ENCODE results near the gene INSM2.

Gene INSM2

GRCh38 chr14:35565871-35566464 lies 32.0 kb downstream of the INSM2 start:
- H3K4me1 ChIP-seq (ENCODE audit: insufficient read depth, low read length) = no peaks in the 10 kb centered on the region

GRCh38 chr14:35571598-35571997 lies 37.6 kb downstream of the INSM2 start:
- Histone ChIP-seq H3K4me1 (ENCODE audit: insufficient read depth, low read length) (no peaks in the 10 kb centered on the region), H3K4me3 (ENCODE audit: low read length) (no peak overlapping the region), H3K36me3 (ENCODE audit: insufficient read depth, low read length) (peaks cover 2% of the 10 kb centered on the region), H2AFZ (ENCODE audit: low read depth, low read length) (no peak overlapping the region), H3K9me3 (ENCODE audit: low read length) (no peaks in the 10 kb centered on the region), H3K27me3 (ENCODE audit: insufficient read depth, low read length) (no peaks in the 10 kb centered on the region)

More at GRCh38 chr14:35565871-35566464, 32.0 kb downstream of the INSM2 start:
- H3K4me3 ChIP-seq (ENCODE audit: low read length) = no peak overlapping the region
- no peaks in the 10 kb centered on the region for H3K27me3 ChIP-seq (ENCODE audit: insufficient read depth, low read length)
- H3K36me3 ChIP-seq (ENCODE audit: insufficient read depth, low read length) = peaks cover 2% of the 10 kb centered on the region
- no peak overlapping the region for H2AFZ ChIP-seq (ENCODE audit: low read depth, low read length)
- H3K9me3 ChIP-seq (ENCODE audit: low read length) = no peaks in the 10 kb centered on the region

GRCh38 chr14:35573911-35574310 lies 39.9 kb downstream of the INSM2 start:
- no peaks in the 10 kb centered on the region for H3K27me3 ChIP-seq (ENCODE audit: insufficient read depth, low read length)
- no peaks in the 10 kb centered on the region for H3K9me3 ChIP-seq (ENCODE audit: low read length)
- no peak overlapping the region for H3K4me3 ChIP-seq (ENCODE audit: low read length)
- no peaks in the 10 kb centered on the region for H3K36me3 ChIP-seq (ENCODE audit: insufficient read depth, low read length)
- H2AFZ ChIP-seq (ENCODE audit: low read depth, low read length) = no peak overlapping the region
- H3K4me1 ChIP-seq (ENCODE audit: insufficient read depth, low read length) = no peaks in the 10 kb centered on the region

- Histone ChIP-seq H3K9me3 (ENCODE audit: low read length) (no peaks in the 10 kb centered on the region), H2AFZ (ENCODE audit: low read depth, low read length) (no peak overlapping the region), H3K36me3 (ENCODE audit: insufficient read depth, low read length) (no peaks in the 10 kb centered on the region), H3K4me3 (ENCODE audit: low read length) (no peak overlapping the region), H3K27me3 (ENCODE audit: insufficient read depth, low read length) (no peaks in the 10 kb centered on the region), H3K4me1 (ENCODE audit: insufficient read depth, low read length) (no peaks in the 10 kb centered on the region)
Observed at GRCh38 chr14:35576260-35576659, 42.3 kb downstream of the INSM2 start.

- Histone ChIP-seq H3K4me3 (ENCODE audit: low read length) (no peak overlapping the region), H3K27me3 (ENCODE audit: insufficient read depth, low read length) (no peaks in the 10 kb centered on the region), H3K4me1 (ENCODE audit: insufficient read depth, low read length) (no peaks in the 10 kb centered on the region), H2AFZ (ENCODE audit: low read depth, low read length) (no peak overlapping the region), H3K36me3 (ENCODE audit: insufficient read depth, low read length) (no peaks in the 10 kb centered on the region), H3K9me3 (ENCODE audit: low read length) (no peaks in the 10 kb centered on the region)
Observed at GRCh38 chr14:35576856-35577255, 42.9 kb downstream of the INSM2 start.

- Histone ChIP-seq H3K36me3 (ENCODE audit: insufficient read depth, low read length) (no peaks in the 10 kb centered on the region), H3K4me3 (ENCODE audit: low read length) (no peak overlapping the region), H3K9me3 (ENCODE audit: low read length) (peaks cover 3% of the 10 kb centered on the region), H3K27me3 (ENCODE audit: insufficient read depth, low read length) (no peaks in the 10 kb centered on the region), H2AFZ (ENCODE audit: low read depth, low read length) (no peak overlapping the region), H3K4me1 (ENCODE audit: insufficient read depth, low read length) (no peaks in the 10 kb centered on the region)
Observed at GRCh38 chr14:35578135-35578534, 44.2 kb downstream of the INSM2 start.

- no peaks in the 10 kb centered on the region for H3K36me3 ChIP-seq (ENCODE audit: insufficient read depth, low read length)
- peaks cover 3% of the 10 kb centered on the region for H3K9me3 ChIP-seq (ENCODE audit: low read length)
- no peak overlapping the region for H3K4me3 ChIP-seq (ENCODE audit: low read length)
- H3K27me3 ChIP-seq (ENCODE audit: insufficient read depth, low read length) = no peaks in the 10 kb centered on the region
- H2AFZ ChIP-seq (ENCODE audit: low read depth, low read length) = no peak overlapping the region
- no peaks in the 10 kb centered on the region for H3K4me1 ChIP-seq (ENCODE audit: insufficient read depth, low read length)
Observed at GRCh38 chr14:35578639-35579038, 44.7 kb downstream of the INSM2 start.
